ENCODE data around the gene SEMA6A.

The SEMA6A gene

GRCh38 chr5:116554764-116555163 is 19.9 kb downstream of the SEMA6A start:
- TF ChIP-seq CTCF (IDR thresholded peaks at IDR 0.05; ENCODE audit: low read length): no peak
- Histone ChIP-seq H4K20me1 (ENCODE audit: insufficient read depth, low read length) (no peaks in the 10 kb centered on the region), H3F3A (ENCODE audit: insufficient read depth, low read length) (no peaks in the 10 kb centered on the region)

GRCh38 chr5:116553366-116553765 is 21.3 kb downstream of the SEMA6A start:
- Histone ChIP-seq H3K27ac (ENCODE audit: low read depth, low read length, poor library complexity, severe bottlenecking) (no peak overlapping the region), H3K79me2 (ENCODE audit: insufficient read depth, low read length) (no peaks in the 10 kb centered on the region)

More at GRCh38 chr5:116554764-116555163, 19.9 kb downstream of the SEMA6A start:
- peaks cover 5% of the 10 kb centered on the region; the same call in 1 of the 2 replicates for H3K27me3 ChIP-seq (ENCODE audit: insufficient read depth, low read length)
- no peak overlapping the region for H3K9ac ChIP-seq (ENCODE audit: low read length)
- peaks cover 6% of the 10 kb centered on the region for H3K4me1 ChIP-seq (ENCODE audit: insufficient read depth, low read length, severe bottlenecking)
- no peak overlapping the region for H3K4me3 ChIP-seq (ENCODE audit: low read depth, low read length, poor library complexity, severe bottlenecking)
- H3K9me3 ChIP-seq (ENCODE audit: low read length): no peaks in the 10 kb centered on the region
- H3K27ac ChIP-seq (ENCODE audit: low read depth, low read length, poor library complexity, severe bottlenecking): no peak overlapping the region
- no peaks in the 10 kb centered on the region for H3K36me3 ChIP-seq (ENCODE audit: insufficient read depth, low read length)
- H2AFZ ChIP-seq (ENCODE audit: low read length): no peak overlapping the region
- H3K79me2 ChIP-seq (ENCODE audit: insufficient read depth, low read length): no peaks in the 10 kb centered on the region
- H3K4me2 ChIP-seq (ENCODE audit: low read length): no peak overlapping the region
- no peaks in the 10 kb centered on the region for H3K9me2 ChIP-seq (ENCODE audit: low read depth, low read length)

GRCh38 chr5:116550082-116550481 is 24.5 kb downstream of the SEMA6A start:
- H3K9me2 ChIP-seq (ENCODE audit: low read depth, low read length): no peaks in the 10 kb centered on the region
- no peak overlapping the region for H3K27ac ChIP-seq (ENCODE audit: low read depth, low read length, poor library complexity, severe bottlenecking)
- H4K20me1 ChIP-seq (ENCODE audit: insufficient read depth, low read length): no peaks in the 10 kb centered on the region
- no peak overlapping the region for H3K9ac ChIP-seq (ENCODE audit: low read length)
- TF ChIP-seq CTCF (IDR thresholded peaks at IDR 0.05; ENCODE audit: low read length) (no peak), EZH2 (IDR thresholded peaks at IDR 0.05; ENCODE audit: borderline replicate concordance, low read length) (no peak)
- H3K4me2 ChIP-seq (ENCODE audit: low read length): no peak overlapping the region
- no peak overlapping the region for H3K4me3 ChIP-seq (ENCODE audit: low read depth, low read length, poor library complexity, severe bottlenecking)
- no peak overlapping the region for H2AFZ ChIP-seq (ENCODE audit: low read length)
- peaks cover 6% of the 10 kb centered on the region; the same call in 1 of the 2 replicates for H3K9me3 ChIP-seq (ENCODE audit: low read length)
- H3K4me1 ChIP-seq (ENCODE audit: insufficient read depth, low read length, severe bottlenecking): no peaks in the 10 kb centered on the region
- H3K79me2 ChIP-seq (ENCODE audit: insufficient read depth, low read length): no peaks in the 10 kb centered on the region
- H3K36me3 ChIP-seq (ENCODE audit: insufficient read depth, low read length): no peaks in the 10 kb centered on the region
- peaks cover 5% of the 10 kb centered on the region for H3K27me3 ChIP-seq (ENCODE audit: insufficient read depth, low read length)
- no peaks in the 10 kb centered on the region for H3F3A ChIP-seq (ENCODE audit: insufficient read depth, low read length)

More at GRCh38 chr5:116553366-116553765, 21.3 kb downstream of the SEMA6A start:
- H3K9me2 ChIP-seq (ENCODE audit: low read depth, low read length): no peaks in the 10 kb centered on the region
- H3F3A ChIP-seq (ENCODE audit: insufficient read depth, low read length): no peaks in the 10 kb centered on the region
- TF ChIP-seq CTCF (IDR thresholded peaks at IDR 0.05; ENCODE audit: low read length) (no peak), EZH2 (IDR thresholded peaks at IDR 0.05; ENCODE audit: borderline replicate concordance, low read length) (no peak)
- H2AFZ ChIP-seq (ENCODE audit: low read length): no peak overlapping the region
- no peaks in the 10 kb centered on the region for H3K4me1 ChIP-seq (ENCODE audit: insufficient read depth, low read length, severe bottlenecking)
- H3K9ac ChIP-seq (ENCODE audit: low read length): no peak overlapping the region
- no peaks in the 10 kb centered on the region for H4K20me1 ChIP-seq (ENCODE audit: insufficient read depth, low read length)
- no peak overlapping the region for H3K4me2 ChIP-seq (ENCODE audit: low read length)
- H3K9me3 ChIP-seq (ENCODE audit: low read length): no peaks in the 10 kb centered on the region
- H3K4me3 ChIP-seq (ENCODE audit: low read depth, low read length, poor library complexity, severe bottlenecking): no peak overlapping the region
- peaks cover 5% of the 10 kb centered on the region; the same call in 1 of the 2 replicates for H3K27me3 ChIP-seq (ENCODE audit: insufficient read depth, low read length)
- no peaks in the 10 kb centered on the region for H3K36me3 ChIP-seq (ENCODE audit: insufficient read depth, low read length)
